Renal pelvis (tissue), 12 donors: Measurements from ENCODE around the gene IL24. TPM values are rescaled to one million over a fixed set of nuclear protein-coding genes. Genes with fewer than 3 reads are reported as not detected.
"Not testable (repeated sequence)": the region's sequence is repeated elsewhere in the genome, so short reads cannot be mapped to it uniquely, and the experiment has no call there.

Experiments
- DNase-seq: peaks from one replicate; pipeline ENCODE4 v3.0.0-alpha.2; 2013
- long read RNA-seq, 16 experiments: transcript quantifications; one replicate each; lab custom pipeline, GENCODE V29; 2026
- polyA plus RNA-seq, 3 donors: library from polyadenylated mRNA; unstranded; fragments of 120-200 nt; gene quantifications; one replicate each; pipeline ENCODE4 v1.2.1, GENCODE V29; 2013; ENCODE audit not compliant: insufficient read length in 3 of 3

IL24 gene
- polyA plus RNA-seq: under 1 TPM; 0.30 to 0.36 (median 0.35) TPM
- long read RNA-seq, donor 1: 0 reads
- long read RNA-seq, donor 2: 0 reads
- long read RNA-seq, donor 3: 0 reads
- long read RNA-seq, donor 4: 0 reads
- long read RNA-seq, donor 5: 0 reads
- long read RNA-seq, donor 6: 0 reads
- long read RNA-seq, donor 7: 0 reads
- long read RNA-seq, donor 8: 0 reads
- long read RNA-seq, donor 9: 0 reads
- long read RNA-seq, donor 10: 0 reads
- long read RNA-seq, donor 11: 0 reads
- long read RNA-seq, donor 12: 0 reads
- long read RNA-seq, donor 13: 0 reads
- long read RNA-seq, donor 14: 0 reads
- long read RNA-seq, donor 15: 0 reads
- long read RNA-seq, donor 16: 0 reads

GRCh38 chr1:206897175-206897574, at the start of gene IL24:
Gene IL24 (plus strand): TSS chr1:206897443. CDS start chr1:206897833, 390 bp downstream.
- no peak for DNase-seq

- no peak for DNase-seq
Observed at GRCh38 chr1:206847946-206848345, 49.3 kb upstream of the IL24 start.

GRCh38 chr1:206850401-206850800, 46.8 kb upstream of the IL24 start:
- DNase-seq: no peak

GRCh38 chr1:206851341-206852010, 45.8 kb upstream of the IL24 start:
- no peak for DNase-seq

- not testable (repeated sequence) for DNase-seq
Observed at GRCh38 chr1:206852662-206853061, 44.6 kb upstream of the IL24 start.

GRCh38 chr1:206853696-206854095, 43.5 kb upstream of the IL24 start:
- DNase-seq: not testable (repeated sequence)

- no peak for DNase-seq
Observed at GRCh38 chr1:206854401-206855129, 42.7 kb upstream of the IL24 start.

GRCh38 chr1:206855859-206856258, 41.4 kb upstream of the IL24 start:
- DNase-seq: no peak

GRCh38 chr1:206856674-206857464, 40.4 kb upstream of the IL24 start:
- DNase-seq: no peak

GRCh38 chr1:206859082-206859521, 38.1 kb upstream of the IL24 start:
- no peak for DNase-seq

GRCh38 chr1:206860165-206860564, 37.1 kb upstream of the IL24 start:
- no peak for DNase-seq

- no peak for DNase-seq
Observed at GRCh38 chr1:206863266-206863665, 34.0 kb upstream of the IL24 start.

- peak; percentile 26 for DNase-seq
Observed at GRCh38 chr1:206864939-206865671, 32.1 kb upstream of the IL24 start, which contains the start of gene IL20. Gene IL20 (plus strand): TSS chr1:206865623. CDS start chr1:206865853, 230 bp downstream.

- DNase-seq: no peak
Observed at GRCh38 chr1:206866062-206866461, 31.2 kb upstream of the IL24 start.

- no peak for DNase-seq
Observed at GRCh38 chr1:206867239-206867638, 30.0 kb upstream of the IL24 start.

- no peak for DNase-seq
Observed at GRCh38 chr1:206867716-206868115, 29.5 kb upstream of the IL24 start.

- no peak for DNase-seq
Observed at GRCh38 chr1:206868264-206868663, 29.0 kb upstream of the IL24 start.

GRCh38 chr1:206872139-206872538, 25.1 kb upstream of the IL24 start:
- no peak for DNase-seq

- no peak for DNase-seq
Observed at GRCh38 chr1:206873603-206874188, 23.5 kb upstream of the IL24 start.

GRCh38 chr1:206875752-206876377, 21.4 kb upstream of the IL24 start:
- DNase-seq: no peak
